ENCODE results near the gene HES5. TPM values are rescaled to one million over a fixed set of nuclear protein-coding genes. Genes with fewer than 3 reads are reported as not detected.

HES5 gene
- total and polyA plus RNA-seq, 2 experiments from 2014 or later = not detected

DNA sequence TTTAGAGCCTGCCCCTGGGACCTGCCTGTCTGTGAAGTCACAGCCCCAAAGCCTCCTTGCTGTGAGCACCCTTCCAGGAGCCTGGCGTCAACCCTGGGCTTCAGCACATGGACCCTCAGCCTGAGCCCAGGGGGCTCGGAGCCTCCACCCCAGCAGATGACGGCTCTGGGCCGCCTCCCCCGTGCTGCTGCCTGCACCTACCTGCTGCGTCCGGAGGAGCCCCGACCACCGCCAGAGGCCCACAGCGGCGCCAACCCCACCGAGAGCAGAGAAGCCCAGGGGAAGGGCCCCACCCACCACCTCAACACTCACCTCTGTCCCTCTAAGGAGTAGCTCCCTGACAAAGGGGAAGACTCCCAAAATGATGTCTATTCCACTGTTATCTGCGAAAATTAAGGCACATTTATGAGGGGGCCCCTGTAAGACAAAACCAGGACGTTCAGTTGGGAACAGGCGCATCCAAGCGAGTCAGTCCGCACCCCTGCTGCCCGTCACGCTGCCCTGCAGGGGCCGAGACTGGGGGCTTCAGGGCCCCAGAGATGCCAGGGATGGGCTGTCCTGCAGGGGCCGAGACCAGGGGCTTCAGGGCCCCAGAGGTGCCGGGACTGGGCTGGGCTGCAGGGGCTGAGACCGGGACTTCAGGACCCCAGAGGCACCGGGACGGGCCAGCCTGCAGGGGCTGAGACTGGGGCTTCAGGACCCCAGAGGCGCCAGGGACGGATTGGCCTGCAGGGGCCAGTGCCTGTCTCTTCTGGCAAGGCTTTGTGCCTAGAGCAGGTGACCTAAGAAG, 19.5 kb downstream of the HES5 start:
- Histone ChIP-seq H4K20me1 (ENCODE audit: insufficient read depth) (no peaks in the 10 kb centered on the region), H3K4me2 (ENCODE audit: unreplicated experiment) (no peak overlapping the region), H3K27ac (no peak overlapping the region), H3K4me1 (ENCODE audit: insufficient read depth) (no peaks in the 10 kb centered on the region), H3K79me2 (ENCODE audit: insufficient read depth) (no peaks in the 10 kb centered on the region), H3F3A (ENCODE audit: insufficient read depth) (no peaks in the 10 kb centered on the region), H3K9me3 (ENCODE audit: low read depth) (no peaks in the 10 kb centered on the region), H3K27me3 (replicated peaks; ENCODE audit: insufficient read depth) (no peaks in the 10 kb centered on the region), H3K36me3 (ENCODE audit: low read depth) (no peaks in the 10 kb centered on the region; the same call in 1 of the 2 replicates), H2AFZ (no peak overlapping the region), H3K4me3 (no peak overlapping the region), H3K9ac (no peak overlapping the region), H3K9me2 (ENCODE audit: insufficient read depth) (no peaks in the 10 kb centered on the region)
- WGBS, 2 experiments (ENCODE audit: low coverage in 1 of 2, low lambda C conversion rate in 2 of 2, missing lambda C conversion rate in 2 of 2) = 97% methylated on average over 22 to 26 of the region's 27 CpGs
- DNase-seq = no peak
- no peak for TF ChIP-seq EZH2phosphoT487 (IDR thresholded peaks at IDR 0.05; ENCODE audit: insufficient read depth, low read depth)
- TF ChIP-seq EZH2 (IDR thresholded peaks at IDR 0.05; ENCODE audit: insufficient read depth, poor library complexity, severe bottlenecking) = no peak
- in situ Hi-C loops (cut with MboI) = loop anchor here (25.0 kb wide), 1 partner anchor 323 kb away; the partner anchor contains the start of gene FAAP20

GRCh38 chr1:2509589-2509988, 20.5 kb downstream of the HES5 start:
- H3K9me2 ChIP-seq (ENCODE audit: insufficient read depth) = no peaks in the 10 kb centered on the region
- no peaks in the 10 kb centered on the region for H3F3A ChIP-seq (ENCODE audit: insufficient read depth)
- no peaks in the 10 kb centered on the region for H3K9me3 ChIP-seq (ENCODE audit: low read depth)
- no peak overlapping the region for H2AFZ ChIP-seq
- TF ChIP-seq EZH2 (IDR thresholded peaks at IDR 0.05; ENCODE audit: insufficient read depth, poor library complexity, severe bottlenecking) (no peak), EZH2phosphoT487 (IDR thresholded peaks at IDR 0.05; ENCODE audit: insufficient read depth, low read depth) (no peak)
- no peak overlapping the region for H3K4me2 ChIP-seq (ENCODE audit: unreplicated experiment)
- 92 to 93% methylated on average over 11 of the region's 11 CpGs for WGBS, 2 experiments (ENCODE audit: low coverage in 1 of 2, low lambda C conversion rate in 2 of 2, missing lambda C conversion rate in 2 of 2)
- H3K9ac ChIP-seq = no peak overlapping the region
- no peak overlapping the region for H3K4me3 ChIP-seq
- in situ Hi-C loops (cut with MboI) = loop anchor here (25.0 kb wide), 1 partner anchor 322 kb away; the partner anchor contains the start of gene FAAP20
- H3K27ac ChIP-seq = no peak overlapping the region
- H3K4me1 ChIP-seq (ENCODE audit: insufficient read depth) = no peaks in the 10 kb centered on the region
- H3K27me3 ChIP-seq (replicated peaks; ENCODE audit: insufficient read depth) = peaks cover under 1% of the 10 kb centered on the region; the same call in 1 of the 2 replicates
- DNase-seq = no peak
- no peaks in the 10 kb centered on the region; the same call in 1 of the 2 replicates for H3K36me3 ChIP-seq (ENCODE audit: low read depth)
- H3K79me2 ChIP-seq (ENCODE audit: insufficient read depth) = no peaks in the 10 kb centered on the region
- H4K20me1 ChIP-seq (ENCODE audit: insufficient read depth) = no peaks in the 10 kb centered on the region

- H4K20me1 ChIP-seq (ENCODE audit: insufficient read depth) = no peaks in the 10 kb centered on the region
- TF ChIP-seq EZH2phosphoT487 (IDR thresholded peaks at IDR 0.05; ENCODE audit: insufficient read depth, low read depth) (no peak), EZH2 (IDR thresholded peaks at IDR 0.05; ENCODE audit: insufficient read depth, poor library complexity, severe bottlenecking) (no peak)
- DNase-seq = no peak
- no peaks in the 10 kb centered on the region for H3K9me2 ChIP-seq (ENCODE audit: insufficient read depth)
- WGBS, 2 experiments (ENCODE audit: low coverage in 1 of 2, low lambda C conversion rate in 2 of 2, missing lambda C conversion rate in 2 of 2) = 96 to 98% methylated on average over 29 of the region's 29 CpGs
- no peak overlapping the region for H3K27ac ChIP-seq
- no peak overlapping the region for H3K4me3 ChIP-seq
- peaks cover 9% of the 10 kb centered on the region for H3K27me3 ChIP-seq (replicated peaks; ENCODE audit: insufficient read depth)
- in situ Hi-C loops (cut with MboI) = loop anchor here (25.0 kb wide), 1 partner anchor 321 kb away; the partner anchor contains the start of gene FAAP20
- H3K9ac ChIP-seq = no peak overlapping the region
- no peaks in the 10 kb centered on the region for H3K4me1 ChIP-seq (ENCODE audit: insufficient read depth)
- no peaks in the 10 kb centered on the region for H3K79me2 ChIP-seq (ENCODE audit: insufficient read depth)
- no peaks in the 10 kb centered on the region; the same call in 1 of the 2 replicates for H3K36me3 ChIP-seq (ENCODE audit: low read depth)
- no peaks in the 10 kb centered on the region for H3K9me3 ChIP-seq (ENCODE audit: low read depth)
- H3F3A ChIP-seq (ENCODE audit: insufficient read depth) = no peaks in the 10 kb centered on the region
- H2AFZ ChIP-seq = no peak overlapping the region
- H3K4me2 ChIP-seq (ENCODE audit: unreplicated experiment) = no peak overlapping the region
Observed at GRCh38 chr1:2508751-2509150, 21.3 kb downstream of the HES5 start.

GRCh38 chr1:2508180-2508579, 21.9 kb downstream of the HES5 start:
- no peak overlapping the region for H2AFZ ChIP-seq
- no peak overlapping the region for H3K9ac ChIP-seq
- H4K20me1 ChIP-seq (ENCODE audit: insufficient read depth) = no peaks in the 10 kb centered on the region
- TF ChIP-seq EZH2 (IDR thresholded peaks at IDR 0.05; ENCODE audit: insufficient read depth, poor library complexity, severe bottlenecking) (no peak), EZH2phosphoT487 (IDR thresholded peaks at IDR 0.05; ENCODE audit: insufficient read depth, low read depth) (no peak)
- H3K4me3 ChIP-seq = no peak overlapping the region
- H3K9me2 ChIP-seq (ENCODE audit: insufficient read depth) = no peaks in the 10 kb centered on the region
- H3K4me2 ChIP-seq (ENCODE audit: unreplicated experiment) = no peak overlapping the region
- 80 to 81% methylated on average over 18 to 24 of the region's 24 CpGs for WGBS, 2 experiments (ENCODE audit: low coverage in 1 of 2, low lambda C conversion rate in 2 of 2, missing lambda C conversion rate in 2 of 2)
- H3K27me3 ChIP-seq (replicated peaks; ENCODE audit: insufficient read depth) = peaks cover 10% of the 10 kb centered on the region
- in situ Hi-C loops (cut with MboI) = loop anchor here (25.0 kb wide), 1 partner anchor 321 kb away; the partner anchor contains the start of gene FAAP20
- no peaks in the 10 kb centered on the region for H3F3A ChIP-seq (ENCODE audit: insufficient read depth)
- H3K4me1 ChIP-seq (ENCODE audit: insufficient read depth) = no peaks in the 10 kb centered on the region
- H3K27ac ChIP-seq = no peak overlapping the region
- no peaks in the 10 kb centered on the region for H3K79me2 ChIP-seq (ENCODE audit: insufficient read depth)
- no peaks in the 10 kb centered on the region for H3K9me3 ChIP-seq (ENCODE audit: low read depth)
- no peaks in the 10 kb centered on the region; the same call in 1 of the 2 replicates for H3K36me3 ChIP-seq (ENCODE audit: low read depth)
- DNase-seq = no peak

Data from GM23248 (cell line).